Measurements from ENCODE around the gene TARDBP. TPM values are rescaled to one million over a fixed set of nuclear protein-coding genes. Genes with fewer than 3 reads are reported as not detected.

Gene TARDBP
- total RNA-seq, 1 experiment from 2014 or later = 283 TPM

GRCh38 chr1:11023201-11023600 lies 10.7 kb downstream of the TARDBP start:
- Histone ChIP-seq H3K27me3 (replicated peaks; ENCODE audit: insufficient read depth, low read depth, low read length, poor library complexity) (no peaks in the 10 kb centered on the region), H3K4me1 (ENCODE audit: insufficient read depth, low read length, poor library complexity, severe bottlenecking) (peaks cover 7% of the 10 kb centered on the region), H3K4me3 (ENCODE audit: low read depth, low read length, poor library complexity, severe bottlenecking) (no peak overlapping the region), H3K9me3 (ENCODE audit: low read depth, low read length, poor library complexity, severe bottlenecking) (no peaks in the 10 kb centered on the region), H3K36me3 (ENCODE audit: insufficient read depth, low read length, poor library complexity, severe bottlenecking) (peaks cover 88% of the 10 kb centered on the region), H3K27ac (ENCODE audit: low read depth, low read length, poor library complexity, severe bottlenecking) (no peak overlapping the region)
- TF ChIP-seq CTCF (conservative IDR thresholded peaks at IDR 0.05; ENCODE audit: low read depth, low read length) (no peak), EZH2 (IDR thresholded peaks at IDR 0.05; ENCODE audit: borderline replicate concordance, low read depth, low read length, poor library complexity, severe bottlenecking) (no peak)
- BruUV-seq (replicated peaks) = no TSS peak
- no peak for DNase-seq (ENCODE audit: low spot score)
- intact Hi-C loops (cut with micrococcal nuclease; ENCODE audit: unreplicated experiment) = no loop called here
- POLR2A ChIA-PET (ENCODE audit: low non-redundant PET) = no interaction called here
- CTCF ChIA-PET = no interaction called here

GRCh38 chr1:11024154-11024873 lies 11.9 kb downstream of the TARDBP start:
- H3K4me3 ChIP-seq (ENCODE audit: low read depth, low read length, poor library complexity, severe bottlenecking) = no peak overlapping the region
- peak overlapping the region; percentile 24 for H3K27ac ChIP-seq (ENCODE audit: low read depth, low read length, poor library complexity, severe bottlenecking)
- peaks cover 7% of the 10 kb centered on the region for H3K4me1 ChIP-seq (ENCODE audit: insufficient read depth, low read length, poor library complexity, severe bottlenecking)
- ChIA-PET CTCF (interaction anchor here (0.7 kb wide), 1 partner anchor 77 kb away, joined by 3 read pairs; no protein-coding TSS in a partner anchor), POLR2A (ENCODE audit: low non-redundant PET) (no interaction called here)
- DNase-seq (ENCODE audit: low spot score) = no peak
- no peak for TF ChIP-seq EZH2 (IDR thresholded peaks at IDR 0.05; ENCODE audit: borderline replicate concordance, low read depth, low read length, poor library complexity, severe bottlenecking)
- no peak for TF ChIP-seq CTCF (conservative IDR thresholded peaks at IDR 0.05; ENCODE audit: low read depth, low read length)
- intact Hi-C loops (cut with micrococcal nuclease; ENCODE audit: unreplicated experiment) = no loop called here
- no peaks in the 10 kb centered on the region for H3K27me3 ChIP-seq (replicated peaks; ENCODE audit: insufficient read depth, low read depth, low read length, poor library complexity)
- no TSS peak for BruUV-seq (replicated peaks)
- peaks cover 77% of the 10 kb centered on the region for H3K36me3 ChIP-seq (ENCODE audit: insufficient read depth, low read length, poor library complexity, severe bottlenecking)
- H3K9me3 ChIP-seq (ENCODE audit: low read depth, low read length, poor library complexity, severe bottlenecking) = no peaks in the 10 kb centered on the region

GRCh38 chr1:11024874-11025203 lies 12.4 kb downstream of the TARDBP start:
- BruUV-seq (replicated peaks) = no TSS peak
- Histone ChIP-seq H3K36me3 (ENCODE audit: insufficient read depth, low read length, poor library complexity, severe bottlenecking) (peaks cover 72% of the 10 kb centered on the region), H3K27ac (ENCODE audit: low read depth, low read length, poor library complexity, severe bottlenecking) (peak overlapping the region; percentile 24), H3K4me1 (ENCODE audit: insufficient read depth, low read length, poor library complexity, severe bottlenecking) (peaks cover 7% of the 10 kb centered on the region), H3K9me3 (ENCODE audit: low read depth, low read length, poor library complexity, severe bottlenecking) (no peaks in the 10 kb centered on the region), H3K27me3 (replicated peaks; ENCODE audit: insufficient read depth, low read depth, low read length, poor library complexity) (no peaks in the 10 kb centered on the region), H3K4me3 (ENCODE audit: low read depth, low read length, poor library complexity, severe bottlenecking) (no peak overlapping the region)
- intact Hi-C loops (cut with micrococcal nuclease; ENCODE audit: unreplicated experiment) = no loop called here
- TF ChIP-seq CTCF (conservative IDR thresholded peaks at IDR 0.05; ENCODE audit: low read depth, low read length) (no peak), EZH2 (IDR thresholded peaks at IDR 0.05; ENCODE audit: borderline replicate concordance, low read depth, low read length, poor library complexity, severe bottlenecking) (no peak)
- ChIA-PET CTCF (no interaction called here), POLR2A (ENCODE audit: low non-redundant PET) (no interaction called here)
- no peak for DNase-seq (ENCODE audit: low spot score)
